ENCODE measurements around the gene CANT1. TPM values are rescaled to one million over a fixed set of nuclear protein-coding genes. Genes with fewer than 3 reads are reported as not detected.

CANT1 gene
- total RNA-seq, 1 donor from 2014 or later: 75.1 TPM

DNA sequence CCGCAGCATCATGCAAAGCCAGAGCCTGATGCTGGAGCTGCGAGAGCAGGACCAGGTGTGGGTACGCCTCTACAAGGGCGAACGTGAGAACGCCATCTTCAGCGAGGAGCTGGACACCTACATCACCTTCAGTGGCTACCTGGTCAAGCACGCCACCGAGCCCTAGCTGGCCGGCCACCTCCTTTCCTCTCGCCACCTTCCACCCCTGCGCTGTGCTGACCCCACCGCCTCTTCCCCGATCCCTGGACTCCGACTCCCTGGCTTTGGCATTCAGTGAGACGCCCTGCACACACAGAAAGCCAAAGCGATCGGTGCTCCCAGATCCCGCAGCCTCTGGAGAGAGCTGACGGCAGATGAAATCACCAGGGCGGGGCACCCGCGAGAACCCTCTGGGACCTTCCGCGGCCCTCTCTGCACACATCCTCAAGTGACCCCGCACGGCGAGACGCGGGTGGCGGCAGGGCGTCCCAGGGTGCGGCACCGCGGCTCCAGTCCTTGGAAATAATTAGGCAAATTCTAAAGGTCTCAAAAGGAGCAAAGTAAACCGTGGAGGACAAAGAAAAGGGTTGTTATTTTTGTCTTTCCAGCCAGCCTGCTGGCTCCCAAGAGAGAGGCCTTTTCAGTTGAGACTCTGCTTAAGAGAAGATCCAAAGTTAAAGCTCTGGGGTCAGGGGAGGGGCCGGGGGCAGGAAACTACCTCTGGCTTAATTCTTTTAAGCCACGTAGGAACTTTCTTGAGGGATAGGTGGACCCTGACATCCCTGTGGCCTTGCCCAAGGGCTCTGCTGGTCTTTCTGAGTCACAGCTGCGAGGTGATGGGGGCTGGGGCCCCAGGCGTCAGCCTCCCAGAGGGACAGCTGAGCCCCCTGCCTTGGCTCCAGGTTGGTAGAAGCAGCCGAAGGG, 38.6 kb upstream of the CANT1 start:
- Mint-ChIP-seq H3K4me1 (ENCODE audit: unreplicated experiment) (peaks cover 10% of the 10 kb centered on the region), H3K36me3 (no peaks in the 10 kb centered on the region), H3K9me3 (peaks cover 3% of the 10 kb centered on the region), H3K27me3 (peaks cover 18% of the 10 kb centered on the region), H3K4me3 (no peak overlapping the region), H3K27ac (no peak overlapping the region)
- no peak for DNase-seq (ENCODE audit: extremely low spot score, unreplicated experiment)
- TF ChIP-seq, protein P1, sequence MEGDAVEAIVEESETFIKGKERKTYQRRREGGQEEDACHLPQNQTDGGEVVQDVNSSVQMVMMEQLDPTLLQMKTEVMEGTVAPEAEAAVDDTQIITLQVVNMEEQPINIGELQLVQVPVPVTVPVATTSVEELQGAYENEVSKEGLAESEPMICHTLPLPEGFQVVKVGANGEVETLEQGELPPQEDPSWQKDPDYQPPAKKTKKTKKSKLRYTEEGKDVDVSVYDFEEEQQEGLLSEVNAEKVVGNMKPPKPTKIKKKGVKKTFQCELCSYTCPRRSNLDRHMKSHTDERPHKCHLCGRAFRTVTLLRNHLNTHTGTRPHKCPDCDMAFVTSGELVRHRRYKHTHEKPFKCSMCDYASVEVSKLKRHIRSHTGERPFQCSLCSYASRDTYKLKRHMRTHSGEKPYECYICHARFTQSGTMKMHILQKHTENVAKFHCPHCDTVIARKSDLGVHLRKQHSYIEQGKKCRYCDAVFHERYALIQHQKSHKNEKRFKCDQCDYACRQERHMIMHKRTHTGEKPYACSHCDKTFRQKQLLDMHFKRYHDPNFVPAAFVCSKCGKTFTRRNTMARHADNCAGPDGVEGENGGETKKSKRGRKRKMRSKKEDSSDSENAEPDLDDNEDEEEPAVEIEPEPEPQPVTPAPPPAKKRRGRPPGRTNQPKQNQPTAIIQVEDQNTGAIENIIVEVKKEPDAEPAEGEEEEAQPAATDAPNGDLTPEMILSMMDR (conservative IDR thresholded peaks at IDR 0.05): no peak

DNA sequence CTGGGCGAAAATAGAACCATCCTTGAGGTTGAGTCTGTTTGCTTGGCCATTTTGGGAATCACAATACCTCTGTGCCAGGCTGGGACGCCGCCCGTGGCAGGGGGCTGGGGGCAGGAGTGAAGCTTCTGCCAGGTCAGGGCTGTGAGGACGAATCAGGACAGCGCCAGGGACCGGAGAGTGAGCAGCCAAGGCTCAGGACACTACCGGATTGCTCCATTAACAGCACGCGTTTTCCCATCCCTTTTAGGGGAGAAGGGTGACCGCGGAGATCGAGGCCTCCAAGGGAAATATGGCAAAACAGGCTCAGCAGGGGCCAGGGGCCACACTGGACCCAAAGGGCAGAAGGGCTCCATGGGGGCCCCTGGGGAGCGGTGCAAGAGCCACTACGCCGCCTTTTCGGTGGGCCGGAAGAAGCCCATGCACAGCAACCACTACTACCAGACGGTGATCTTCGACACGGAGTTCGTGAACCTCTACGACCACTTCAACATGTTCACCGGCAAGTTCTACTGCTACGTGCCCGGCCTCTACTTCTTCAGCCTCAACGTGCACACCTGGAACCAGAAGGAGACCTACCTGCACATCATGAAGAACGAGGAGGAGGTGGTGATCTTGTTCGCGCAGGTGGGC, 37.8 kb upstream of the CANT1 start:
- no peak overlapping the region for H3K4me3 Mint-ChIP-seq
- H3K27me3 Mint-ChIP-seq: peaks cover 21% of the 10 kb centered on the region
- no peak for DNase-seq (ENCODE audit: extremely low spot score, unreplicated experiment)
- TF ChIP-seq, protein P1 (conservative IDR thresholded peaks at IDR 0.05): no peak
- no peaks in the 10 kb centered on the region for H3K9me3 Mint-ChIP-seq
- H3K36me3 Mint-ChIP-seq: no peaks in the 10 kb centered on the region
- peaks cover 10% of the 10 kb centered on the region for H3K4me1 Mint-ChIP-seq (ENCODE audit: unreplicated experiment)
- H3K27ac Mint-ChIP-seq: no peak overlapping the region

DNA sequence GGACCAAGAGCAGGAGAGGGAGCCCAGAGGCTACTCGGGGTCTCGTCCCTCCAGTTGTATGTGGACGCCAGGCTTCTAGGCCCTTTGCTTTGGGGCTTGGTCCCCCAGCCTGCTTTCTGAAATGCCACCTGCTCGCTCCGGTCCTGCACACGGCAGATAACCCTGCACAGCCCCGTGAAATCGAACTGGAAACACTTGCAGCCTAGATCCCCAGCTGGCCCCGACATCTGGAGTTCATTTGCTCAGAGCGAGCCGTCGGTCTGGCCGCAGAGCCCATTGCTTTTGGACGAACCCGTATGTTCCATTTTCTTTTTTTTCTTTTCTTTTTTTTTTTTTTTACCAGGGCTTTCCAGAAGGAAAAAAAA, 37.3 kb upstream of the CANT1 start:
- Mint-ChIP-seq H3K27me3 (peaks cover 20% of the 10 kb centered on the region), H3K27ac (no peak overlapping the region), H3K9me3 (no peaks in the 10 kb centered on the region), H3K36me3 (no peaks in the 10 kb centered on the region), H3K4me1 (ENCODE audit: unreplicated experiment) (peaks cover 10% of the 10 kb centered on the region), H3K4me3 (no peak overlapping the region)
- TF ChIP-seq, protein P1 (conservative IDR thresholded peaks at IDR 0.05): no peak
- DNase-seq (ENCODE audit: extremely low spot score, unreplicated experiment): no peak

DNA sequence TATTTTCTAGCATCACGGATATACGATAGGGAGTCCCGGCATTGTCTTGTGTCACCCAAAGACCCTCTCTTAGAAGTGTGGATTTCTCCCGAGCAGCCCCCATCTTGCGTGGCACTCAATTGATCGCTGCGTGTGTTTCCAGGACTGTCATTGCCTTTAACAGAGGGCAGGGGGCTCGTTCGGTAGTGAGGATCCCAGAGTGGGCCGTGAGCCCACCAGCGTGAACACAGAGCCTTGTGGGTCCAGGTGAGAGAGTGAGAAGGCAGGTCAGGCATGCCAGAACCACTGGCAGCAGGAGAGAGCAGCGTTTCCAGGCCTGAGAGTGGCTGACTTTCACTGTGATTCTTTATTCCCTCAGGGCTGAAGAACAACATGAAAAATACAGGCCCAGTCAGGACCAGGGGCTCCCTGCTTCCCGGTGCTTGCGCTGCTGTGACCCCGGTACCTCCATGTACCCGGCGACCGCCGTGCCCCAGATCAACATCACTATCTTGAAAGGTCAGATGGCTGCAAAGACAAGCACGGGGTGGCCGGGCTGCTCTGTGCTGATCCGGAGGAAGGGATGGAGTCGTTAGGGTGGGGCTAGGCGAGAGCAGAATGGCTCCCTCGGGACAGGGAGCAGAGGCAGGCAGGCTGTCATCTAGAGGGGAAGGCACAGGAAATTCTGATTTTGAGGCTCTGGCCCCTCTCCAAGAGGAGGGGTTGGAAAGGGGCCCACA, 36.8 kb upstream of the CANT1 start:
- peak overlapping the region; percentile 40 for H3K27ac Mint-ChIP-seq
- DNase-seq (ENCODE audit: extremely low spot score, unreplicated experiment): no peak
- TF ChIP-seq, protein P1 (conservative IDR thresholded peaks at IDR 0.05): no peak
- H3K36me3 Mint-ChIP-seq: no peaks in the 10 kb centered on the region
- peak overlapping the region; percentile 20 for H3K4me3 Mint-ChIP-seq
- H3K9me3 Mint-ChIP-seq: no peaks in the 10 kb centered on the region
- H3K27me3 Mint-ChIP-seq: peaks cover 18% of the 10 kb centered on the region
- peaks cover 10% of the 10 kb centered on the region for H3K4me1 Mint-ChIP-seq (ENCODE audit: unreplicated experiment)

DNA sequence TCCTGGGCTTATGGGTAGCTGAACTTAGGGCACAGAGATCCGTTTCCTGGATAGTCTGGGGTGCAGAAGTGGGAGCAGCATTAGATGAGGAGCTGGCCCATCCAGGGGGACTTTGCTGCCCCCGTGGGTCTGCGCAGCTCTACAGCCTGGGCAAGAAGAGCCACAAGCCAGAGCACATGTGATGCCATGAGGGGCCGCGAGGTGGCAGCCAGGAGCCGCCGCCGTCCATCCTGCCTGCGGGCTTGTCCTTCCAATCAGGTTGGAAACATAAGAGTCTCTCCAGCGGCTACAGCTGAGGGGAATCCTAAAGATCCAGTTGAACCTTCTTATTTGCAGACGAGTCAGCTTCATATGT, 36.3 kb upstream of the CANT1 start:
- peaks cover 18% of the 10 kb centered on the region for H3K27me3 Mint-ChIP-seq

More for the DNA sequence above, 36.3 kb upstream of the CANT1 start:
- Mint-ChIP-seq H3K4me1 (ENCODE audit: unreplicated experiment) (peaks cover 10% of the 10 kb centered on the region), H3K4me3 (peak overlapping the region; percentile 20), H3K9me3 (no peaks in the 10 kb centered on the region), H3K36me3 (no peaks in the 10 kb centered on the region), H3K27ac (peak overlapping the region; percentile 40)
- TF ChIP-seq, protein P1 (conservative IDR thresholded peaks at IDR 0.05): peak; percentile 91
- no peak for DNase-seq (ENCODE audit: extremely low spot score, unreplicated experiment)
